D341Med (cell line): ENCODE results near the gene RHOF.
A peak's percentile ranks its signal among the peaks of the same experiment; 100 is the strongest.

Source experiments
- DNase-seq: peaks from one replicate; pipeline ENCODE4 v3.0.0; 2012; ENCODE audit warnings: low spot score

RHOF gene

GRCh38 chr12:121804417-121805111 is 11.1 kb upstream of the RHOF start:
- DNase-seq: peak; percentile 48

GRCh38 chr12:121803861-121804416 is 10.5 kb upstream of the RHOF start, which contains the start of gene SETD1B:
SETD1B (plus strand) TSS chr12:121804009; CDS start chr12:121804738, 729 bp downstream.
- DNase-seq: peak; percentile 66

GRCh38 chr12:121802843-121803698 is 9.6 kb upstream of the RHOF start:
- peak; percentile 93 for DNase-seq

GRCh38 chr12:121802485-121802842 is 9.0 kb upstream of the RHOF start:
- no peak for DNase-seq

- no peak for DNase-seq
Observed at GRCh38 chr12:121801595-121802484, 8.4 kb upstream of the RHOF start.

GRCh38 chr12:121800694-121801594 is 7.5 kb upstream of the RHOF start:
- peak; percentile 52 for DNase-seq

- peak; percentile 74 for DNase-seq
Observed at GRCh38 chr12:121799842-121800693, 6.6 kb upstream of the RHOF start.

- DNase-seq: peak; percentile 78
Observed at GRCh38 chr12:121799156-121799841, 5.8 kb upstream of the RHOF start.

GRCh38 chr12:121798787-121799155 is 5.3 kb upstream of the RHOF start:
- DNase-seq: no peak

GRCh38 chr12:121797937-121798786 is 4.7 kb upstream of the RHOF start:
- peak; percentile 74 for DNase-seq

- peak; percentile 71 for DNase-seq
Observed at GRCh38 chr12:121796855-121797751, 3.6 kb upstream of the RHOF start.

GRCh38 chr12:121795034-121795968 is 1.8 kb upstream of the RHOF start:
- peak; percentile 81 for DNase-seq

GRCh38 chr12:121794534-121795033 is 1.1 kb upstream of the RHOF start:
- peak; percentile 54 for DNase-seq

GRCh38 chr12:121793838-121794533 is 498 bp upstream of the RHOF start:
- DNase-seq: peak; percentile 92
